Effector CD8-positive, alpha-beta T cell (primary cell): ENCODE results near the gene CASZ1.

ENCODE experiments used
- DNase-seq: peaks from one replicate; lab custom pipeline; 2025; lab: John Stamatoyannopoulos, UW

CASZ1 gene

GRCh38 chr1:10626131-10626731 is 170.2 kb downstream of the CASZ1 start:
- no peak for DNase-seq

GRCh38 chr1:10625554-10625953 is 170.9 kb downstream of the CASZ1 start:
- no peak for DNase-seq

GRCh38 chr1:10625076-10625475 is 171.4 kb downstream of the CASZ1 start:
- no peak for DNase-seq

- no peak for DNase-seq
Measured at GRCh38 chr1:10624256-10625050, 172.0 kb downstream of the CASZ1 start.

GRCh38 chr1:10623686-10624145 is 172.7 kb downstream of the CASZ1 start:
- DNase-seq = no peak

- DNase-seq = no peak
Measured at GRCh38 chr1:10622910-10623685, 173.3 kb downstream of the CASZ1 start.

GRCh38 chr1:10621906-10622305 is 174.5 kb downstream of the CASZ1 start:
- no peak for DNase-seq

GRCh38 chr1:10620776-10621175 is 175.7 kb downstream of the CASZ1 start:
- no peak for DNase-seq

GRCh38 chr1:10617931-10618885 is 178.2 kb downstream of the CASZ1 start:
- DNase-seq = no peak

GRCh38 chr1:10617318-10617717 is 179.1 kb downstream of the CASZ1 start:
- DNase-seq = no peak

- DNase-seq = no peak
Measured at GRCh38 chr1:10616696-10617095, 179.8 kb downstream of the CASZ1 start.

- DNase-seq = no peak
Measured at GRCh38 chr1:10615932-10616671, 180.3 kb downstream of the CASZ1 start.

- no peak for DNase-seq
Measured at GRCh38 chr1:10615332-10615731, 181.1 kb downstream of the CASZ1 start.

GRCh38 chr1:10614377-10615225 is 181.8 kb downstream of the CASZ1 start:
- DNase-seq = no peak

GRCh38 chr1:10613861-10614260 is 182.6 kb downstream of the CASZ1 start:
- DNase-seq = no peak

- no peak for DNase-seq
Measured at GRCh38 chr1:10613340-10613739, 183.1 kb downstream of the CASZ1 start.

- no peak for DNase-seq
Measured at GRCh38 chr1:10612436-10613160, 183.8 kb downstream of the CASZ1 start.

- no peak for DNase-seq
Measured at GRCh38 chr1:10610901-10611600, 185.4 kb downstream of the CASZ1 start.

GRCh38 chr1:10608690-10609089 is 187.8 kb downstream of the CASZ1 start:
- DNase-seq = no peak
